GM21576 (cell line): ENCODE data around the gene MRPL23.

Experiments used
- ATAC-seq: cut with Tn5 transposase; IDR thresholded peaks from one replicate; pipeline ENCODE4 v1.9.1; 2021; ENCODE audit warnings: mild to moderate bottlenecking, moderate library complexity; ENCODE audit not compliant: unreplicated experiment

MRPL23 gene

DNA sequence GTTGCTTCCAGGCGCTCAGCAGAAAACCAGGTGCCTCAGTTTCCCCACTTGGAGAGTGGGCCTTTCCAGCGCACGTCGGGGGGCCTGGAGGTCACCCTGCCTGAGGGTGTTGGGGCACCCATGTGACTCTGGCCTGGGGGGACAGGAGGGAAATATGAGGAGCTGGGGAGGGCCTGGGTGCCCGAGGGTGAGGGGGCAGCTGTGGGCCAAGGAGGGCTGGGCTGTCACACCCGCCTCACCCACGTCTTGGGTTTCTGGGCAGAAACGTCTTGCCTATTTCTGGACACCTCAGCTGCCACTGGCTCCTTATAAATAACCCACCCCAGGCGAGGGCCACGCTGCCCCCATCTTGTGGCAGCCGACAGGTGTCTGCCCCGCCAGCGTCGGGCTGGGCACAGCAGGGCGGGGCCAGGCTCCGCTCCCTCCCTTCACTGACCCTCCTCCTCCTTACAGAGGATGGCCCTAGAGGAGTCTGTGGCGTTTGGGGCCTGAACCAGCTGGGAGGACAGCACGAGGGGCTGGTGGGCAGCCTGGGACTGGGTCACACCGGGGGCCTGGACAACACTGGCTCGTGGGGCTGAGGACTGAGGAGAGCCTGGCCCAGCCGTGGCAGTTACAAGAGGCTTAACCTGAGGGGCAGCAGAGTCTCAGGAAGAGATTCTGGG, 26.1 kb upstream of the MRPL23 start:
- no peak for ATAC-seq

- no peak for ATAC-seq
Observed at GRCh38 chr11:1921574-1922141, 25.5 kb upstream of the MRPL23 start.

GRCh38 chr11:1922481-1923081, 24.6 kb upstream of the MRPL23 start:
- ATAC-seq = no peak

GRCh38 chr11:1923201-1923956, 23.8 kb upstream of the MRPL23 start:
- ATAC-seq = no peak

DNA sequence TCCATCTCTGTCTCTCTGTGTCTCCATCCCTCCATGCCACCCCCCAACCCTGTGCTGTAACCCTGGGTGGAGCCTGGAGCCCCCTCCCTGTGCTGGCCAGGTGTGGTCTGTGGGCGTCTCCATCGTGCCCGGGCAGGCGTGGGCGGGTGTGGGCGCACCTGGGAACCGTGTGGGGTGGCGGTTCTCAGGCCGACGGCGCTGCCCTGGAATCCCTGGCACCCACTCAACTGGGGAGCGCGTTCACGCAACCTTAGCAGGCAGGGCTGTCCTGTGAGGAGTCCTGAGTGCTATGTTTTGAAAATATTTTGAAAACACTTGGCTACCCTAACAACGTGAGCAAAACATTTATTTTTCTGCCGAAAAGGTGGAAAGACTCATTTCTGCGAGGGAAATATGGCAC, 23.0 kb upstream of the MRPL23 start:
- ATAC-seq = no peak

DNA sequence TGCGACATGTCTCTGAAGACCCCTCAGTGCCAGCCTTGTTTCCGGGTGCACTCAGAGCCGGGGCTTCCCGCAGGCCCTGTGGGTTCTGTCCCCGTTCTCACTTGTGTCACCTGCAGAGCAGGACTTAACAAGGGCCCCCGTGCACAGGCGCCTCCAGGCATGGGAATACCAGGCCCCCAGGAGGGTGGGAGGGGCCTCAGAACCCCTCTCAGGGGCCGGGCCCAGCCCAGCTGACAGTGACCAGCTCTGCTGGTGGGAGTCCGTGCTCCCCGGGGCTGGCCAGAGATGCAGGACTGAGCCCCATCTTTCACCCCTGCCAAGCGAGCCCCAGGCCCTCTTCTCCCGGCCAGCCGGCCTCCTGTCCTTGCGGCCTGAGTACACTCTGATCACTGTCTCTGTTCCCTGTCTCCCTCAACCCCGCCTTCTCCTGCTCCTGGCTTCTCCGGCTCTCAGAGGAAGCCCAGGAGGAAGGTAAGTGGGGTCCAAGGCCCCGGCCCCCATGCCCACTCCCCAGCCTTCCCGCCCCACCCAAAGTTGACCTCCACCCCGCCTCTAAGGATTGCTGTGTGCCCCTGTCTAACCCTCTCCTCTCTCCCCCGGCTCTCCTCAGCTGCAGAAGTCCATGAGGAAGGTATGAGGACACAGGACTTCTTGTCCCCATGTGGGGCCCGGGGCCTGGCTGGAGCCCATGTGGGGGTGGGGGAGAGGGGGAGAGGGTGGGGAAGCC, 22.3 kb upstream of the MRPL23 start:
- no peak for ATAC-seq

DNA sequence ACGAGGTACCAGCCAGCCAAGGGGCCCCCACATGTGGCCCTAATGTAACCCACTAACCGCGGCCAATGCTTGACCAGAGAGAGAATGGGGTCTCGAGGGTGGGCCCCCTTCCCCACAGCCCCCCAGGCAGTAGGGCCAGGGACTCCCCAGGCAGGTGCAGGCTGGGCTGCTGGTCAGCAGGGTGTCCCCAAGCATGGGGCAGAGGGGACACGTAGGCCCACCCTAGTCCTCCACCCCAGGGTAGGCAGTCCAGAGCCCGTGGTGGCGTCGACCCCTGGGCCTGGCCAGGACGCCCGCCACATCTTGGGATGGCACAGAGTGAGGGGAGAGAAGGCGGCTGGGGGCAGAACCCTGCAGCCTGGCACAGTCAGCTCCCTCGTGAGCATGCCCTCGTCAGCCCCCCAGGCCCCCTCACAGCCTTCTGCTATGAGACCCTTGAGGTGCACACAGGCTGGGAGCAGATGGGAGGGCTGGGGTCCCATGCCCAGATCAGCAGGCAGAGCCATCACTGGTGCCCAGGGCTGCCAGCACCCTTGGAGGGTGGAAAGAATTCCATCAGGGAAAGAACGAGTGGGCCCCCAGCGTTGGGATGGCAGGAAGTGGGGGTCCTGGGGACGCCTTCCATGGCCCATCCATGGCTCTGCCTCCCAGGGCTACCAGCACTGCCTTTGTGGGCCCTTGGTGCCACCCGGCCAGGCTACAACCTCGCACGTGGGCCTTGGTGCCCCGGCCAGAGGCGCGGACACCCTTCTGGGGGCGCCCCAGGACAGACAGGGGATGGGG, 21.6 kb upstream of the MRPL23 start:
- ATAC-seq = no peak

- ATAC-seq = no peak
Observed at GRCh38 chr11:1926156-1927025, 20.7 kb upstream of the MRPL23 start.

GRCh38 chr11:1927026-1927847, 19.9 kb upstream of the MRPL23 start:
- no peak for ATAC-seq

DNA sequence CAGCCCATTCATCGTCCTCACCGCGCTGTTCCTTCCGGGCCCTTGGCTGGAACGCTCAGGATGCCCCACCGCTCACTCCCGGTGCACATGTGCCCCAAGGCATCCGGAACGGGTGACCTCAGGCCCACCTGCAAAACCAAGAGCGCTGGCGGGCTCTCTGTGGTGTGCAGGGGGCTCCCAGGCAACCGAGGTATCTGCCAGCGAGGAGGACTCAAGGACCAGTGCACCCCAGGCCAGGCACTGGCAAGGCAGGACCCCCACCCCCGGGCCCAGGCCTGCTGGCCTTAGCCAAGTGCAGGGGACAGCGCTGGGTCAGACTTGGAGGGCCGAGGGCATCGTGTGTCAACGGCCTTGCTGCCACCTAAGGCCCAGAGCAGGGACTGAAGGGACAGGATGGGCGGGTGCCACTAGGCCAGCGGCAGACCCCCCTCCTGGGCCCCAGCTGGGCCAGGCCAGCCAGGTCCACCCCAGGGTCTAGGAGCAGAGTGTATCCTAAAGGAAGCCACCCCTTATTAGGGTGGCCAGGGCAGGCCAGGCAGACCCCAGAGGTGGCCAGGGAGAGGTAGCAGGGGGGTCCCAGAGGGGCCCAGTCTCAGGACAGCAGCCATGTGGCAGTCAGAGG, 19.2 kb upstream of the MRPL23 start:
- no peak for ATAC-seq

- ATAC-seq = no peak
Observed at GRCh38 chr11:1928470-1928890, 18.7 kb upstream of the MRPL23 start.

GRCh38 chr11:1928891-1929541, 18.1 kb upstream of the MRPL23 start:
- no peak for ATAC-seq

DNA sequence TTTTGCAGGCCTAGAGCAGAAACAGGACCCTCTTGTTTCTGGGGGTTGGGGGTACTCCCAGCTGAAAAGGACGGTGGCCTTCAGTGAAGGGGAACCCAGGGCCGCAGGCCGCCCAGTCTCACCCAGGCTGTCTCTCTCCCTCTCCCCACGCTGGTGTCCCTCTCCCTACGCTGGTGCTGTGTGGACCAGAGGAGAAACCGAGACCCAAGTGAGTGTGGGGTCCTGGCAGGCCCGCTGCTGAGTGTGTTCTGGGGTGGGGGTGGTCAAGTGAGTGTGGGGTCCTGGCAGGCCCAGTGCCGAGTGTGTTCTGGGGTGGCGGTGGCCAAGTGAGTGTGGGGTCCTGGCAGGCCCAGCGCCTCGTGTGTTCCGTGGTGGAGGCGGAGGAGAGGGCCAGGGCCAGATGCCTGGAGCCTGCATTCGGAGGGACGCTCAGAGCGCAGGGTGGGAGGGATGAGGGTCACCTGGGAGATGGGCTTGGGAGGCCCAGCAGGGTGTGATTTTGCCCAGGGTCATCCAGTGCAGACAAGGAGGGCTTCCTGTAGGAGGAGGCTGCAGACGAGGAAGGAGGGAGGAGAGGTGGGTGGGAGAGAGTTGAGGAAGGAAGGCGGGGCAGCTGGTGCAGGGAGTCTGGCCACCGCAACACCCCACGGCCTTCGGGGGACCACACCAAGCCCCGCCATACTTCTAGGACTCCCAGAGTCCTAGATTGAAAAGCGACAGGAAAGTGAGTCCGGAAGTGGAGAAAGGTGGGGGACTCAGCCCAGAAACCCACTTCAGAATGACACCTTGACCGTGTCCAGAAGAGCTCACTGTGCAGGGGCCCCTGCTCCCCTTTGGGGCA, 17.3 kb upstream of the MRPL23 start:
- ATAC-seq = no peak

GRCh38 chr11:1930462-1930830, 16.7 kb upstream of the MRPL23 start:
- ATAC-seq = no peak

DNA sequence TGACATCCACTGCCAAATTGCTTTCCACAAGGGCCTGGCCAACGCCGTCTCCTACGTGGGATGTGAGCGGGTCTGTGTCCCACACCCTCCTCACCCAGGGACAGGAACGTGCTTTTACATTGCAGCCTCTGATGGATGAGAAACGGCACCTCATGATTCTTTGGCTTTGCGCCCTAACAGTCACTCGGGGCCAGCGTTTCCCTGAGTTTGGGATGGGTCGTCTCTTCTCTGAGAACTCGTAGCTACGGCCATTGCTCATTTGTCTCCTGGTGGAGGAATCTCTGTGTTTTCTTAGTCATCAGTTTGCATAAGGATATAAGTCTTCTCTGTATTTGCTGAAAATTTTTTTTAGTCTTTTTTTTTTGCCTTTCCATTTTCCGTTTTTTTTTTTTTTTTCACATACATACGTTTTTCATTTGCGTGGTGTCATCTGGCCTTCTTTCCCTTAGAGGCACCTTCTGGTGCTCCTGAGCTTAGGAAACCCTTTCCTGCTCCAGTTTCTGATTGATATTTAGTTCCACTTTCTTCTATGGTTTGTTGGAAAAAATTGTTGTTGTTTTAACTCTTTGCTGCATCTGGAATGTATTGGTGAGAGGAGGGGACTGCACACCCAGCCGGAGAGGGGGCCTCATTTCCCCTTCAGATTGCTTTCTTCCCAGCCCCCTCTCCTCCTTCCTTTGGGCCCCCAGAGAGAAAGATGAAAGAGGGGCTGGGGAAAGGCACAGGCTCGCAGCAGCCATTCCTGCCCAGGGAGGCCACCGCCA, 15.6 kb upstream of the MRPL23 start:
- ATAC-seq = no peak

GRCh38 chr11:1932105-1932480, 15.0 kb upstream of the MRPL23 start:
- ATAC-seq = no peak
